GM21576 (cell line): ENCODE measurements around the gene CACNG4.

Source experiments
- ATAC-seq: cut with Tn5 transposase; IDR thresholded peaks from one replicate; pipeline ENCODE4 v1.9.1; 2021; ENCODE audit warnings: mild to moderate bottlenecking, moderate library complexity; ENCODE audit not compliant: unreplicated experiment

CACNG4 gene

DNA sequence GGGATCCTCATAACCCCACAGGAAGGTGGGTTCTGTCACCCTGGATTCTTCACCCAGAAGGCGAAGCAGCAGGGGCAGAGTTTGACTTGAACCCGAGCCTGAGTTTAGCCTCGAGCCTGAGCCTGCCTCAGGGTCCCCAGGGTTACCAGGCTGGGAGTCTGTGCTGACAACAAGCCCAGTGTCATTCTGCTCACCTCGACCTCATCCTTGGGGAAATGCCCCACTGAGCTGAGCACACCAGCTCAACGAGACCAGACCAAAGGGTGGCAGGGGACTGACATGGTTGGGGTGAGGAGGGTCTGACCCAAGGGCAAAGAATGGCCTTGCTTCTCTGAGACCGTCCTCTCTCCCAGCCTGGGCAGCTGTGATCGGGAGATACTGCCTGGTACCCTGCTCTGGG is 20.2 kb downstream of the CACNG4 start:
- ATAC-seq = no peak

DNA sequence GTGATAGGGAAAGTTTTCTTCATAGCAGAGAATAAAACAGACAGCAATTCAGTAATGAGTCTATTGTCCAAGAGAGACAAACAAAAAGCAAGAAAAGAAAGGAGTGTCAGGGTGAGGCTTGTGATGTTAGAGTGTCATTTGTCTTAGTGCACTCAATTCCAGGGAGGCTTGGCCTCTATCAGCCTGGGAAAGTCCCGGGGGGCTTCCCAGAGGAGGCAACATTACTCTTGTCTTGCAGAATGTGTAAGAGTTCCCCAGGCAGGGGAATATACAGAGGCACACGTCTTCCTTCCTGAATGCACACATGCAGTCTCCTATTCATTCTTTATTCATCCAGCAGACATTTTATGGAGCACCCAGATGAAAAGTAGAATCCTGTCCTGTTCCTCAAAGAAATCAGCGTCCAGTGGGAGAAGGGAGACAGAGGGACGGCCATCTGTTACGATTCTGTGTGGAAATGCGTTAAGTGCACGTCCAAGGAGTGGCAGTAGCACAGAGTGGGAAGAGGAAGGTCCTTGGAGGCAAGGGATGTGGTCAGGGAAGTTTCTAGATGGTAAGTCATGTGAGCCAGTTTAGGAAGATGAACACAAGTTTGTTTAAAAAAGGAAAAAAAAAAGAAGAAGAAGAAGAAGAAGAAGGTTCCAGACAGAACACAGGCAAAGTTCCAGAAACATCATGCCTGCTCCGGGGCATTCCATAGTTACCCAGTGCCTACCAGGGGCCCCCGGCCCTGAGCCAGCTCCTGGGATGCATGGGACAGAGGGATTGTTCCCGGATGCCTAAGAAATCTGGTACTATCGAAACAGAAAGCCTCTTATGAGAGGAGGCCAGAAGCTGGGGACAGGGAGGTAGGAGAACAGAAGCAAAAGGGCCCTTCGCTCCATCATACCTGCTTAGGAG is 21.1 kb downstream of the CACNG4 start:
- ATAC-seq = no peak

DNA sequence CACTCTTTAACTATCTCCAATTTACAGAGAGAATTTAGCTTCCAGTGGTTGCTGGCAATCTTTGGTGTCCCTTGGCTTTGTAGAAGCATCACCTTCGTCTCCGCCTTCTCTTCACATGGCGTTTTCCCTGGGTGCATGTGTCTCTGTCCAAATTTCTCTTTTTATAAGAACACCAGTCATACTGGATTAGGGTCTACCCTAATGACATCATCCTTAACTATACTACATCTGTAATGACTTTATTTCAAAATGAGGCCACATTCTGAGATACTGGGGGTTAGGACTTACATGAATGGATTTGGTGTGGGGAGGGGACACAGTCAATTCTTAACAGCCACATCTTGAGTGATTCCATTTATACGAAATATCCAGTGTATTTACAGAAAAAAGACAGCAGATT is 22.2 kb downstream of the CACNG4 start:
- ATAC-seq = no peak

- ATAC-seq = no peak
Measured at GRCh38 chr17:66987059-66987616, 22.6 kb downstream of the CACNG4 start.

GRCh38 chr17:66988069-66988798 is 23.7 kb downstream of the CACNG4 start:
- no peak for ATAC-seq

DNA sequence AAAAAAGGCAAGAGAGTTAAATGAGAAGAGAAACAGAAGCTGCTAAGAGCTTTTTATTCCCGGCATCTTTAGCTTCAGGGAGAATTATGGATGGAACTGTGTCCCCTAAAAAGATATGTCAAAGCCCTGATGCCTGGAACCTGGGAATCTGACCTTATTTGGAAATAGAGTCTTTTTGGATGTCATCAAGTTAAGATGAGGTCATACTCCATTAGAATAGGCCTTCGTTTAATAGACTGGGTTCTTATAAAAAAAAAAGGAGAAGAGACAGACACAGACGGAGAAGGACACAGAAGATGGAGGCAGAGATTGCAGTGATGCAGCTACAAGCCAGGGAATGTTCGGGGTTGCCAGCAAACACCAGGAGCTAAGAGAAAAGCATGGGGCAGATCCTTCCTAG is 24.6 kb downstream of the CACNG4 start:
- ATAC-seq = no peak

GRCh38 chr17:66989579-66989978 is 25.1 kb downstream of the CACNG4 start:
- no peak for ATAC-seq

GRCh38 chr17:66990047-66990446 is 25.5 kb downstream of the CACNG4 start:
- no peak for ATAC-seq

GRCh38 chr17:66992911-66993442 is 28.5 kb downstream of the CACNG4 start:
- ATAC-seq = no peak

DNA sequence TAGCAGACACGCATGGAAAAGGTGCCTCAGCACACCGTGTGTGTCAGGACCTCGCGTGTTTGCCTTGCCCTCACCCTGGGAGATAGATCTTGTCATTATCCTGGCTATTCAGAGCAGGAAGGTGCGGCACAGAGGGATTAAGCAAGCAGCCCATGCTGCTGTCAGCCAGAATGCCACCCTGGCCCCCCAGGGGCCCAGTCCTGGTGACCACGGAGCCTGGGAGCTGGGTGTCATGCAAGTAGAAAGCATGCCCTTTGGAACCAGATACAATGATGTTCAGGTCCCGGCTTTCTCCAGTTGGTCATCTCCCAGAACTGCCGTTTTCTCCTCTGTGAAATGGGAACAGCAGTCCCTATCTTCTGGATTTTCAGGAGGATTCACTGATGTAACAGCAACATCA is 29.9 kb downstream of the CACNG4 start:
- ATAC-seq = no peak

DNA sequence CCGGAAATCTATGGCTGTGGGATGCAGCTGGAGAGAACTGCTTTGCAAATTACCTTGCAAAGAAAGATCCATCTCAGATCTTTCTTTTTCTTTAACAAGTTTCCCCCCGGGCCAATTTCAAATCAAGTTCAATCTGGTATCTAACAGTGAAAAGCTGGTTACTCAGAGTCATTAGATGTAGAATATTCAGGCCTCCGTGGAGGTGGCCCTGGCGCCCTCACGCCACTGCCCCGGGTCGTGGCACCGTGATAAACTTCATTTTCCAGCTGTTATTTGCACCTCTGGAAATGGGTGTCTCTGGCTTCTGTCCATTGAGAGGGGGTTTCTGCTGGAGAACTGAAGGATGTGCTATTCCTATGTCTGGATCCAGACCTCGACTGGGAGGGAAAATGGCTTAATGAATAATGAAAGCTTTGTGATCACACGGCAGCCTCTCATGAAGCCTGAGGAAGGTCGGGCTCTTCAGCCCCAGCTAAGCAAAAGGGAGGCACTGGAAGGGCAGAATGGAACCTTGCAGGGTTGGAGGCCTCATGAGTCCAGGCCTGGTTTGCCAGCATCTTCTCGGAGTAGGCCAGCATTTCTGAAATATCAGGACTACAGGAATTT is 30.5 kb downstream of the CACNG4 start:
- no peak for ATAC-seq

DNA sequence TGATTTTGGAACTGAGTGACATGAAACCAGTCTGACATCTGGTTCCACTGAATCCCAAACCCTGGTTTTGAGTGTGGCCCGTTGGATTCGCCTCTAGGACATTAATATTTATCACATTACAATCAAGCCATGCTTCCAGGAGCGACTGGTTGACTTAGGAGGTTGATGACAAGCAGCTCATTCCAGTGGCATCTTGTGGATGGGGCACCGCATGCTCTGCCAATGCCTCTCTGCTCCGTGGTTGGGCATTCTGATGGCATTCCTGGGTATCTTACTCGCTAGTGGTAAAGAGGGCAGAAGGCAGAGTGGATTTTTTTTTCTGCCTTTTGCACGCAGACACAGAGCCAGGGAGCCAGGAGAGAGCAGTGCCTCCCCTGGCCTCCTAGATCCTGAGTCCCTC is 31.4 kb downstream of the CACNG4 start:
- ATAC-seq = no peak

DNA sequence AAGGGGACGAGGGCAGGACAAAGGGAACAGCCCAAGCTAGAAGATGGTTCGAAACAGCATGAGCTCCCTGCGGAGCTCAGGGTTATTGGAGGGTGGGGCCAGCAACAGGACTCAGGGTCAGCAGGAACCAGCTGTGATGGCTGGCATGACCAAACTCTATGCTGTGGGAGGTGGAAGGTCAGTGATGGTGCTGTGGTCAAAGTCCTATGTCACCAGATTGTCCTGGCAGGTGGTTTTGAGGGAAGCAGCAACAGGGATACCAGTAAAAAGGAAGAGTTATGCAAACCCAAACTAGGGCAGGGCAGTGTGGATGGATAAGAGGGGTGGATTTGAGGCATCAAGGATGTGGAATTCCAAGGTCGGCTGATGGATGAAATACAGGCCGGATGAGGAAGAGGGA is 32.4 kb downstream of the CACNG4 start:
- ATAC-seq = no peak

DNA sequence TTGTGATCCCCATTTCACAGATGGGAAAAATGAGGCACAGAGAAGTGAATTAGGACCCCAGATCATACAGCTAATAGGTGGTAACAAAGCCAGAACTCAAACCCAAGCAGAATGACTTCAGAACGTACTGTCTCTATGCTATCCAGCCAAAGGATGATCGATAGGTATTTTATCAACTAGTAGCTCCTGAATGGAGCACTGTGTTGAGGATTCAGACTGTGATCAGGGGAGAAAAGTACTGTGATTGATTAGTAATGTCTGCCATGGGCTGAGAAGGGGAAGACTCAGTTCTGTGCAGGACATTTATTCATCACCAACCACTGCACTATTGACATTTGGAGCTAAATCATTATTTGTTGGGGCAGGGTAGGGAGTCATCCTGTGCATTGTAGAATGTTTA is 38.7 kb downstream of the CACNG4 start:
- no peak for ATAC-seq

- ATAC-seq = no peak
Measured at GRCh38 chr17:67004181-67004580, 39.7 kb downstream of the CACNG4 start.

- ATAC-seq = no peak
Measured at GRCh38 chr17:67007266-67007665, 42.8 kb downstream of the CACNG4 start.

GRCh38 chr17:67008101-67008500 is 43.6 kb downstream of the CACNG4 start:
- no peak for ATAC-seq

- no peak for ATAC-seq
Measured at GRCh38 chr17:67011527-67012175, 47.1 kb downstream of the CACNG4 start.

GRCh38 chr17:67013891-67014290 is 49.4 kb downstream of the CACNG4 start:
- ATAC-seq = no peak

DNA sequence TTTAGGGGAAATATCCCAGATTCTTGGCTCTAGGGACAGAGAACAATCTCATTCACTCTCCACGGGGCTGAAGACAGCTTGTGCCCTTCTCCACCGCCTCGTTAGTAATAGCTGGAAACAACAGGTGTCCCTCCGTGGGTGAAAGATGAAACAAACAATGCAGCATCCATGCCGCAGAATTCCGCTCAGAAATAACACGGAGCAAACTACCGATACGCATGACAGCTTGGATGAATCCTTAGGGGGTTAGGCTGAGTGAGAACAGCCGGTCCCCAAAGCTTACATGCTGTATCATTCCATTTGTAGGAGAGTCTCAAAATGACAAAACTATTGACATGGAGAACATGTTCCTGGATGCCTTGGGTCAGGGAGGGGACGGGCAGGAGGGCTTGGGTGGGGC is 50.5 kb downstream of the CACNG4 start:
- no peak for ATAC-seq
